GM12878 (cell line): Measurements from ENCODE around the gene PCDHGC4. TPM values are rescaled to one million over a fixed set of nuclear protein-coding genes. Genes with fewer than 3 reads are reported as not detected.

Experiments used
- BACH1 ChIP-seq: fragments of 450-650 bp; IDR thresholded peaks from 2 replicates; pipeline ENCODE4 v1.6.1; 2017; ENCODE audit warnings: mild to moderate bottlenecking, borderline replicate concordance
- CBFB ChIP-seq: IDR thresholded peaks from 2 replicates; pipeline ENCODE4 v1.6.1; 2016; ENCODE audit warnings: antibody characterized with exemption, low read depth
- CREB1 ChIP-seq: IDR thresholded peaks from 2 replicates; pipeline ENCODE4 v1.6.1; 2012; ENCODE audit warnings: low read depth, mild to moderate bottlenecking, inconsistent platforms
- E2F4 ChIP-seq: IDR thresholded peaks from 2 replicates; pipeline ENCODE4 v1.6.1; 2012; ENCODE audit warnings: low read depth, low read length, improper control_type of control experiment
- JUNB ChIP-seq: IDR thresholded peaks from 2 replicates; pipeline ENCODE4 v1.6.1; 2016; ENCODE audit warnings: antibody characterized with exemption, mild to moderate bottlenecking
- MEF2B ChIP-seq: fragments of 450-650 bp; IDR thresholded peaks from 2 replicates; pipeline ENCODE4 v1.6.1; 2018; ENCODE audit warnings: mild to moderate bottlenecking, moderate library complexity; ENCODE audit not compliant: partially characterized antibody, poor library complexity, severe bottlenecking
- NFYB ChIP-seq: IDR thresholded peaks from 2 replicates; pipeline ENCODE4 v1.6.1; 2011; ENCODE audit warnings: low read depth, mild to moderate bottlenecking, low read length, improper control_type of control experiment, moderate library complexity; ENCODE audit not compliant: insufficient read depth
- NRF1 ChIP-seq: conservative IDR thresholded peaks from 2 replicates; pipeline ENCODE4 v1.6.1; 2011; ENCODE audit warnings: mild to moderate bottlenecking, low read depth, low read length, improper control_type of control experiment
- POLR2A ChIP-seq: IDR thresholded peaks from 2 replicates; pipeline ENCODE4 v1.6.1; 2011; ENCODE audit warnings: low read depth, mild to moderate bottlenecking, low read length
- RBBP5 ChIP-seq: fragments of 200-600 bp; sonication (generic); conservative IDR thresholded peaks from 2 replicates; pipeline ENCODE4 v1.6.1; 2016
- RUNX3 ChIP-seq: IDR thresholded peaks from 2 replicates; pipeline ENCODE4 v1.6.1; 2012; ENCODE audit warnings: low read length, inconsistent platforms
- SIX5 ChIP-seq: IDR thresholded peaks from 2 replicates; pipeline ENCODE4 v1.6.1; 2011; ENCODE audit warnings: mild to moderate bottlenecking, low read depth, low read length, moderate library complexity; ENCODE audit not compliant: severe bottlenecking
- SPI1 ChIP-seq: IDR thresholded peaks from 2 replicates; pipeline ENCODE4 v1.6.1; 2011; ENCODE audit warnings: low read depth, mild to moderate bottlenecking, low read length, moderate library complexity, borderline replicate concordance; ENCODE audit not compliant: insufficient read depth
- SREBF1 ChIP-seq: IDR thresholded peaks from 2 replicates; pipeline ENCODE4 v1.6.1; 2012; ENCODE audit warnings: mild to moderate bottlenecking, low read length
- TARDBP ChIP-seq: IDR thresholded peaks from 2 replicates; pipeline ENCODE4 v1.6.1; 2016; ENCODE audit warnings: borderline replicate concordance
- TCF12 ChIP-seq: IDR thresholded peaks from 2 replicates; pipeline ENCODE4 v1.6.1; 2011; ENCODE audit warnings: low read depth, mild to moderate bottlenecking, low read length
- ZNF687 ChIP-seq: fragments of 450-650 bp; IDR thresholded peaks from 2 replicates; pipeline ENCODE4 v1.6.1; 2017; ENCODE audit warnings: mild to moderate bottlenecking, moderate library complexity
- polyA plus RNA-seq, 11 experiments: library from polyadenylated mRNA; depleted of rRNA in 4 of 11; unstranded in 6 of 11; stranded (reverse) in 5 of 11; fragments of >200 nt; fragmentation: Nextera tagmentation in 4 of 11; fragmentation: Illumina TruSeq in 1 of 11; extraction: Ambion mirVana in 4 of 11; extraction: Trizol in 1 of 11; gene quantifications; 1 replicate in 1 of 11; 2 replicates in 10 of 11; pipeline versions ENCODE4 v1.2.1 to v1.2.3, GENCODE V29; 2011 to 2016; ENCODE audit warnings: inconsistent platforms in 2 of 11, missing spikeins in 2 of 11, low read depth in 1 of 11
- total RNA-seq, 4 experiments: library from RNA; depleted of rRNA in 3 of 4; stranded (reverse); fragments of >200 nt in 3 of 4; fragmentation: Illumina TruSeq in 1 of 4; extraction: Trizol in 1 of 4; gene quantifications; 2 replicates each; pipeline versions ENCODE4 v1.2.1 to v1.2.3, GENCODE V29; 2013 to 2021

Gene PCDHGC4
- total and polyA plus RNA-seq, 10 of the 15 experiments (the other 5 are each of a cell fraction or from before 2014, with no cell fraction given): 0.04 to 1.2 (median 0.52) TPM

- TF ChIP-seq RUNX3 (0 out of 2 replicates have a peak, but pooled peaks have one; percentile 18), BACH1 (peak; percentile 39; the same call in 1 of the 2 replicates), CBFB (no peak), JUNB (no peak), SIX5 (no peak), MEF2B (peak; percentile 37), TCF12 (no peak), NFYB (no peak), CREB1 (peak; percentile 36; the same call in 1 of the 2 replicates), SREBF1 (no peak), RBBP5 (no peak), E2F4 (no peak), POLR2A (peak; percentile 76), SPI1 (peak; percentile 32; the same call in 1 of the 2 replicates), TARDBP (no peak), ZNF687 (peak; percentile 89), NRF1 (no peak)
These were observed 7.5 kb downstream of the PCDHGC4 start (continued) for GRCh38 chr5:141492168-141492885.
